HG03064 (cell line): ENCODE results near the gene SND1.

Experiments
- ATAC-seq: cut with Tn5 transposase; IDR thresholded peaks from one replicate; pipeline ENCODE4 v1.9.1; 2021; ENCODE audit warnings: low read depth; ENCODE audit not compliant: unreplicated experiment

SND1 gene

DNA sequence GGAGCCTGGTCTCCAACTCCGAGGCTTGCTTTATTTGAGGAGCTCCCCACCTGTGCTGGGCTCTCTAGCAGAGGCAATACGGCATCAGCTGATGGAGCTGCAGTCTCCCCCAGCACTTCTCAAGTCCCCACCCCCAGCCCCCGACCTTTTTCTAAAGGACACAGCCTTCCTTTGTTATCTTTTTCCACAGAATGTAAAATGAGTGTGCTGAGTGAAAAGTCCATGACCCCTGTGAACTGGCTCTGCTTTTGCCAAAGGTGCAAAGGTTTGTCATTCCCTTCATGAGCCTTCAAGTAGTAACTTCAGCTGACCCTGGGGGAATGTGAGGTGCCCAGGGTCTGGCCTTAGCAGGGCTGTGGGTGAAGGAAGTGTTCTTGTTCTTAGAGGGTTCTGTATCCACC is 353.8 kb downstream of the SND1 start:
- ATAC-seq: no peak

DNA sequence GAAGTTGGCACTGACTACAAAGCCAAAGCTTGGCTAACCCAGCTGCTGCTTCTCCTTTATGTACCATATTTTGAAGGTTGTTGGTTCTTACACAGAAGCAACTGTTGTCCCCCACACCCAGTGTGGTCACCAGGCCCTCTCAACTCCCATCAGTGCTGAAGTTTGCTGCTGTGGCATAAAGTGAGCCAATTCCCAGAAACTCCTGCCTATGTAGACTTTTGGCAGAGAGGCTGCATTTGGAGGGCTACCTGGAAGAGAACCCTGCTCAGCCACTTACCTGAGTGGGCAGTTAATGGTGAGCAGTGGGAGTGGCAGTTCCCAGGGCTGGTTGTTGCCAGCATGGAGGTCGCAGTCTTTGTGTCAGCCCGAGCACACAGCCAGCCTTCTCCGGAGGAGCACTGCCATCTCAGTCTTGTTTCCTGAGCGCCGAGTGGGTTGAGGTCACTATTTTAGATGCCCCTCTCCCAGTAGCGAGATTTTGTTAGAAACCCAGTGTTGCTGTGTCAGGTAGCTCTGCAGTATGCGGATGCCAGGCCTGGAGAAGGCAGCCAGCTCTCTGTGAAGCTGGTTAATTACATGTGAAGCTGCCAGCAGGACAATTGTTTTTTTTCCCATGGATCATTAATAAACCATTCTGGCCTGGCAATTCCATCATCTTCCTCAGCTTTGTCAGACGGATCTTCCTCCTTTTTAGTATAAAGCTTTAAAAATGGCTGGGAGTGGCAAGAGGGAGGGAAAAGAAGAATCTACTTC is 354.7 kb downstream of the SND1 start:
- ATAC-seq: no peak

DNA sequence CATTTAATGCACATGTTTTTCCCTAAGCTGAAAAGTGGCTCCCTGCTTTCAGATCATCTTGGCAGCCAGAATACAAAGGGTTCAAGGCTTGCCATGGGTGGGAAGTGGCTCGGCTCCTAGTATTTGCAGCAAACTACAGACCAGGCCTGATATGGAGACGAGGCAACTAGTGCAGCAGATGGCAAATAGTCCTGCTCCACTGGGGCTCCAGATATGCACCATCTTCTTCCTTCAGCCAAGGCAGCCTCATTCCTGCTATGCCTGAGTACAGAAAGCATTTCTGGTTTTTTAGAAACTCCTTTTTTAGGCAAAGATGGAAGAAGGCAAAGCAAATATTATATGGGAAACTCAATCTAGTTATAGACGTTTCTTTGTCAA is 355.3 kb downstream of the SND1 start:
- ATAC-seq: no peak

DNA sequence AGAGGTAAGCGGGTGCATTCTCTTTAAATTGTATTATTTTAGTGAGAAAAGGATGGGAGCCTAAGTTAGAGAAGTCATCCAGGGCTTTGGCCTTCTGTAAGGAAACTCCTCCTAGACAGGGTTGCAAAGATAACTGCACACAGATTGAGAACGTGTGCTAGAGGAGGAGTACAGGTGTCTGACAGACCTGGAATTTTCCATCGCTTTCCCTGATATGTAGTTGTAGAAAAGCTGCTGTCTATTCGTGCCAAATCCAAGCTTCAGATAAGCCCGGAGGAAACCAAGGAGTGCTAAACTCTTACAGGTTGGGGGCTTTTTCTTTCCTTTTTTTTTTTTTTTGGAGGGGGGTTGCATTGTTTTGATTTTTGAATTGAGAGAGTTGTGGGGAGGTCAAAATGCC is 356.1 kb downstream of the SND1 start:
- no peak for ATAC-seq

DNA sequence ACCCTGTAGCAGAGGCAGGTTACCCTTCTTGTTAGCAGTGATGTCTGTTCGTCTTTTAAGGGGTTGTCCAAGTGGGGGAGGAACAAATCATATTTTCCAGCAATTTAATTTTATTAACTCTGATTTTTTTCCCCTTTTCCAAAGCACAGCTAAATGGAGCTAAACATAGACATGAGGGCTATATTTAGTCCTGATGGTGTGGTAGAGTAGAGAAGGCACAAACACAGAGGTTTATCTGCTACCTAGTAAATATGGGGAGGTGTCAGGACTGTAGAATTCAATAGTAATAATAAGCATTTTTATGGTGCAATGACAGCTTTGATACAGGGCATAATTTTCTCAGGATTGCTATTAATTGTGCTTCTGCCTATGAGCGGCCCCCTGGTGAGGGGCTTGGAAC is 356.8 kb downstream of the SND1 start:
- no peak for ATAC-seq

DNA sequence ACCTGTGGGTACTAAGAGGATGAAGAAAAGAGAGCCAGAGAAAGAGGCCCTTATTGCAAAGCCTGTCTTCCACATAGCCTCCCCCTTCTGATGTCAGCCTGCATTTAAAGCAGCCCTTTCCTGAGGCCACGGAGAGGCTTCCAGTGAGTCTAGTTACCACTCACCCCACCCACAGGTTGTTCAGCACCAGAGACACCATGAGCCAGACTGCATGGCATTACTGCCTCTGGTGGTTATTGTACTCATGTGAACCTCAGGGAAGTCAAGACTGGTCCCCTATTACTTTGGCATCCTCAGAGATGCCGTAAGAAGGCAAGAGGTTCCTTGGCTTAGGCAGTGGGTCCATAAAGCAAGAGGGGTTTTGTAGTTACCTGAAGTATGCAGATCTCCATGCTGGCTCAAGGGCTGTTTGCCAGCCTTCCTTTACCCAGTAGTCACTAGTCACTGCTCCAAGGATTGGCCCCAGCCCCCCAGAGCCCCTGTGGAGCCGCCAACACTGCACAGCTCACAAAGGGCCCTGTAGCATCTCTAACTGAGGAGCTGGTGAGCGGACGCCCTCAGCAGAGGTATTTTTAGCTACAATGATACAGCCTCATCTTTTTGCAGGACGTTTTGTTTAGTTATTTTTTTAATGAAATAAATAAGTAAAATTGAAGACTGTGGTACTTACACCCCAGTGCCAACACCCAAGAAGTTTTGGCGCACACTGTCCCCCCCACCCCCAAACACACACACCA is 358.6 kb downstream of the SND1 start:
- no peak for ATAC-seq

DNA sequence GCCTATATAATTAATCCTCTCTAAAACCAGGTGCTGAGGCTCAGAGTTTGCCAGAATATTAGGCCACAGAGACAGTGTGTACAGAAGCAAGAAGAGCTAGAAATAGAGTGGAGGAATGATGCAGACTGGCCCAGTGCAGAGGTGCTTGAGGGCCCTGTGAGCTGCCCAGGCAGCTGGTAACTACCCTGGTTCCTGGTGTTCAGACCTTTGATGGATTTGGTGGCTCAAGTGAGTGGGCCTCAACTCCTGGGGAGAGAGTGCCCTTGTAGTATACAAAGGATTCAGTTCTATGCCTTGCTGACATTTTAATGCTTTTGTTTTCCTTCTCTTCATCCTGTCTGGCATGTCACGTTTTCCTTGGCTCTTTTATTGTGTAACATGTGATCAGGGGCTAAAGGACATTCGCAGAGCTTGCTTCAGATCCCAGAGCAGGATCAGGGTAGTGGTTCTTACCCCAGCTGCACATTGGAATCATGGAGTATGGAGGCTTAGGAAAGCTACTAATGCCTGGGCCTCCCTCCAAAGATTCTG is 359.2 kb downstream of the SND1 start:
- ATAC-seq: no peak

DNA sequence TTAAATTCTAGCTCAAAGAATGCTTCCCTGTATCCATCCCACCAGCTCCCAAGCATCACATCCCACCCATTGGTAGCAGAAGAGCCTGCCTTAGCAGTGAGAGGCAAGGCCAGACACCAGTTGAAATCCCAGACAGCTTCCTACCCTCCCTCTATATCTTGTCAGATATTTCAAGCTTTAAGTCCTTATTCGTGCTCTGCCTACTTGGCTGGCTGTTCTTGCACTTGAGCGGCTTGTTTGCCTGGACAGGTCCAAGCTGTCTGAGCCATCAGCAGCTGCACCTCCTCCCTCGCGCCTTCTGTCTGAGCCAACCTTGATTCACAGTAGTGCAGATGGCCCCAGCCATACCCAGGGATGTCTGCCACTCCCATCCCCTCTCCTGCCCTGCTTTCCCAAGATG is 362.8 kb downstream of the SND1 start:
- no peak for ATAC-seq

DNA sequence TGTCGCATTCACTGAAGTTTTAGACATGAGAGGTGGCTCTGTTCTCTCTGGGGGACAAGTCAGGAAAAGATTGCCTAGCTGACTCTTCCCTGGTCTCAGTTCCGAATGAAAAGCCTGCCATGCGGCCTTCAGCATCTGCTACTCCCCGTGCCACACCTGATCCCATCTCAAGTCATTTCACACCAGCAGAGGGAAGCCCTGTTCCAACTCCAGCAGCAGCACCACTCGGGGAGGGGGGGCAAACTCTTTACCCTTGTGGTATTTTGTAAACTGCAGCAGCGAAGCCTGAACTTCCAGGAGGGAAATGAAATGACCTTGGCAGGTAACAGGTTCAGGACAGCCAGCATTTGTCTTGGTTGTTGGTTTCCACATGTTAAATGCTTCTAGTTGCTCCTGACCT is 365.5 kb downstream of the SND1 start:
- no peak for ATAC-seq

DNA sequence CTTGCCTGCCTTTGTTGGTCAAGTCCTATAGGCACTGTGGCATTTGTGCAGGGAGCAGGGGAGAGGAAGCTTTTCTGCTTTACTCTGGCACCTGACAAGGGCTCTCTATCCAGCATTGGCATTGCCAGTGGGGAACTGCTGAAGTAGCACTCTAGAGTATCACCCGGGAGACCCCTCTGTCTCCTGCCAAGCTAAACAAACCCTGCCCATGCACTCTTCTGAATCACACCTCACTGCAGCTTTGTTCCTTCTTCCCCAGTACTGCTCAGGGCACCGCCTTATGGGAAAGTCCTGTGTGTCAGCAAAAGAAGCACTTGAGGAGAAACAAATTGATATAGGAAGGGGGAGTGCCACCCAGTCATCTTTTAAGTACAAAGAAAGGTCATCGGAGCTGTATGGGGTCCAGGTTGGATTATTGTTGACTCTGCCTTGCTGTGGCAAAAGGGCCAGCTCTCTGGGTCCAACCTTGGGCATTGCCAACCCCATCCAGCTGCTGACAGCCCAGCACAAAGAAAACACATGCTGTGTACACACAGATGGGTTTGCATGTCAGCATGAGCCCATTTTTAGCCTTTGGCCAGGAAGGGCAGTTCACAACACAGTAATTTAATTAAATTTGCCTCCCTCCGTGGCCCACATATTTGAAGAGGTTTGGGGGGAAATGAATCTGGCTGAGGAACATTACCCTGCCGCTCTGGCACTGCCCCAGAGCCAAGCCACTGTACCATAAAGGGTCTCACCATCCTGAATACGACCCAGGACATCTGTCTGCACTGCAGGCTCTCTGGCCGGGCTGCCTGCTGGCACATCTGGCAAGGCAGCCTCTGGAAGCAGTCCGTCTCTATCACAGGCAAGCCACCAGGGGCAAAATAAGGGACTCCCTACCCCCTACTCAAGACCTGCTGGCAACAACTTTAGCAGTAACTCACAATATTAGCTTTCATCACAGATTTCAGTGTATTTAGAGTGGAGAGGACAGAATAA is 366.2 kb downstream of the SND1 start:
- no peak for ATAC-seq

DNA sequence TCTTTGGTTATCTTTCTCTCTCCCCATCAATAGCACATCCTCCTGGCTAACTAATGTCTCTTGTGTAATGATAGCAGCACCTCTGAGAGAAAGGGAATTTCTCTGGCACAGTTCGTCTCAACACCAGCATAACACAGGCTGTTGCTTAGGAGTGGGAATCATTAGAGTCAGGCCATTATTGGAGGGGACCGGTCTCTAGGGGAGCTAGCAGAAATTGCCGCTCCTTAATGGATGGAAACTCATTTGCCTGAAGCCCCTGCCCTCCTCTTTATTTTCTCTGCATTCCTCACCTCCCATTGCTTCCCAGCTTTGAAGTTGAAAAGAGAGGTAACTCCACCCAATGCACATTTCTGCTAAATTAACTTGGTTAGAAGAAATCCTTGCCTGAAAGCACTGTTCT is 367.3 kb downstream of the SND1 start:
- no peak for ATAC-seq

DNA sequence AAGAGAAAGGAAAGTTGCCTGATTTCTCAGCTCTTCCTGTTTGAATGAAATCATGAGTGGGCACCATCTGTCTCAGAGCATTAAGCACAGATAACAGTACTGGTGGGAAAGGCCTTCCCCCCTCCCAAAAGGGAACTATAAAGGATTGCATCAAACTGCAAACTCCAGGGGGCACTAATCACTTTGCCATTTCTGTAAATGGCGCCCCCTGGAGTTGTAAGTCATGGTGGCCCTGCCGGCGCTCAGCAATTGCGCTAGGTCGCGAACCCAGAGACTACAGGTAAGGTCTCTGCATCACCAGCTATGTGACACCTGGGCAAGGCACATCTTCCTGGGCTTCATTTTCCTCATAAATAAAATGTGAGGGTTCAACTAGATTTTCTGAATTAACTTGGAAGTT is 368.2 kb downstream of the SND1 start:
- no peak for ATAC-seq

DNA sequence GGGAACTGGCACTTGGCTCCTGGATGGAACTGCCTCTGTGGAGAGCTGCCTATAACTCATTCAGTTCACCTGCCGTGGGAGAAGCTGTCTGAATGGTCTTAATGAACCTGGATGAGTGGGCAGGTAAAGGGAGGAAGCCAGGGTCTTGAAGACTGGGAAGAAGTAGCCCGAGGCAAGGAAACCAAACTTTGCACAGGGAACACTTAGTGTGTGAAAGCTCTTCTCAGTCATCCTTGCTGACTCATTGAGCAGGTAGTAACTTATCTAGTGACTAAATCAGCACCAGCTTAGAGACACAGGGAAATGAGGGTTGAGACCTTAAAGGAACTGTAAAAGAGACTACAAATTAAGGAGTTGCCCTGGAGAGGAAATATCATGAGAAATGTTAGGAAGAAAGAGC is 369.4 kb downstream of the SND1 start:
- no peak for ATAC-seq

DNA sequence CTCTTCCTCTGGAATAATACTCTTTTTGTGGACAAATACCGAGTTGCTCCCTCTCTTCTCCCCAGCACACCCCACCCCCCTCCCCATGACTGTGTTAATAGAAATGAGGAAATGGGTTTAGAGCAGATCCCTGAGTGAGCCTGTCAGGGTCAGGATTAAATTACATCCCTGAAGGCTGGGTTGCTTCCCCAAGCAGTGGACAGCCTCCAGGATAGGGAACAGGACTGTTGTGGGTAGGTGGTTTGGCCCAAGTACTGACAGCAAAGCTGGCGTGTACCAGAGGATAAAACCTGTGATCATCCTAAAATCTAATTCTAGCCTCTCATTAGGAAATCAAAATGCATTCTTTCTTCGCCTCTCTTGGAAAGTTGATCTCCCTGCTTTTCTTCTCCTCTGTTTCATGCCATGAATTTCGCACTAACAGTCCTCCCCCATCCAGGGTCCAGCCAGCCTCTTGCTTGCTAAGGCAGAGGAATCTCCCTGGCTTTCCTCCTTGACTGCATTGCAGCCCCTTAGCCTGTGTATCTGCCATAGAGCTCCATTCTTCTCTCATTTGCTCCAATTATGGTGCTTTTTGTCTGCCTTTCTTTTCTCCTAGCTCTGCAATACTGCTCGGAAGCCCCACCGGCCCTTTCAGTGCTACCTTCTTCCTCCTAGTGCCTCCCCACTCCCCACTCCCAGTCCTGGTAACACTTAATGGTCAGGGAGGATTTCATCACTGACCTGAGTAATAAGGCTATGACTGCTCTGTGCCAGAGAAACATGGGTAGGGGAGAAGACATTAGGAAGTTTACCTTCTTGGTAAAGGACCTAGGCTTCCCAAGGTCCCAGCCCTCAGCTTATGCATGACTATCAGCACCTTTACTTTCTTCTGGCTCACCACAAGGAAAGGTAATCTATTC is 370.9 kb downstream of the SND1 start:
- no peak for ATAC-seq

DNA sequence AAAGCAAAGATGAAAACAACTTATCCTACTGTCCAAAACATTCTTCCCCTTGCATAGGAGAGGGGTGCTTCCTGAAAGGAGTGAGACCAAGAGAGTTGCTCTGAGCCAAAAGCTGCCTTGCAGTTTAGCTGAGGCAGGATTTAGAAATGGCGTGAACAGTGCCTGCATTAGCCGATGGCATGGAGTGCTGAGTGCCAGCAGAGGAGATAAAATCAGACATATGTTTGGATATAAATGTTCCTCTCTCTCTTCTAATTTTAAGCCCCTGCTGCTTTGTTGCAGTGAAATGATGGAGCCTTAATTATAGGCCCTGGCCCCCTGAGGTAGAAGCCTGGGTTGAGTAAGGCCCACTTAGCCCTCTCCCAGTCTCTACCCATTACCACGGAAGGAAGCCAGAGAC is 372.2 kb downstream of the SND1 start:
- ATAC-seq: no peak

DNA sequence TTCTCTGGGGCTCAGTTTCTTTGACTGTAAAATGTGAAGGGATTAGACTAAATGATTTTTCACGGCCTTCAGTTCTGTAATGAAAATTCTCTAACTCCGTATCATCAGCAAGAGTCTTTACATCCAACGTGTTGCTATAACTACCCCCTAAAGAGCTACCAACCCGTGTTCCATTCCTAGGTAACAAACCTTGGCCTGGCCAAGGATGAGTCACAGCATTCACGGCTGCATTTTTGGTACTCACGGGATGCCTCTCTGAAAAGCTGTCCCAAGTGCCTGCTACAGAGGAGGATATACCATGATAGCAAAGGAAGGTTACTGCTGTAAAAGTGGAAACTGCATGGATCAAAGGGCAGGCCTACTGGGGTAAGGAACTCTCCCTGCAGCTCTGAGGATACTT is 373.4 kb downstream of the SND1 start:
- no peak for ATAC-seq

DNA sequence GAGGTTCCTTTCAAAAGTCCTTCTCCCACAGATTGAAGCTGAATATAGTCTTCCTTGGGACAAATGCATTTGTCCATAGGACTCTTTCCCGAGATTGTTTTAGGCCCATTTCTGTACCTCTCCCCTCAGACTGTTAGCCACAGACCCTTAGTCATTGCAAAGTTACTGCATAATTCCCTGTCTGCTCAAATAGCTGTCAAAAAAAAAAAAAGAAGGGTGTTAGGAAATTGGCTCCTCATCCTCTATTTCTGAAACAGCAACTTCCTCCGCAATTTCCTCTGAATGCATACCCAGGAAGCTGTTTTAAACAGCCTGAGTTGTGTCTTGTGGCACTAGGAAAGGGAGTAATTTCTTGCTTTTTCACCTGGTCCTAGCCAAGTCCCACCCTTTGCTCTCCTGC is 373.8 kb downstream of the SND1 start:
- no peak for ATAC-seq

DNA sequence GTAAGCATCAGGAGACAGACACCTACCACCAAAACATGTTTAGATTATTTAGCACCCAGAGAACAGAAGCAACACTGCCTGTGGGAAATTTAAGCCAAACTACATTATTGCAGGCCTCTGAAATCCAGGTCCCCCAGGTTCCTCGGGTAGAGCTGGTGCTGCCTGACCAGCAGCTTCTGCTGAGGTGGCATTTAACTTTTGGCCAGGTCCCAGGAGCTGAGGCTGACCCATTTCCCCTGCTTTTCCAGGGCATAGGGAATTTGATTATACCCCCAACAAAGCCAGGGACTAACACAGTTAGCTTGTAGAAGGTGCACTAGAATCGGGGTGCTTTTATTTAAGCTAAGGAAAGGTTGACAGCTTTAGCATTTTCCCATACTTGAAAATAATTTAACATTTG is 374.6 kb downstream of the SND1 start:
- no peak for ATAC-seq

DNA sequence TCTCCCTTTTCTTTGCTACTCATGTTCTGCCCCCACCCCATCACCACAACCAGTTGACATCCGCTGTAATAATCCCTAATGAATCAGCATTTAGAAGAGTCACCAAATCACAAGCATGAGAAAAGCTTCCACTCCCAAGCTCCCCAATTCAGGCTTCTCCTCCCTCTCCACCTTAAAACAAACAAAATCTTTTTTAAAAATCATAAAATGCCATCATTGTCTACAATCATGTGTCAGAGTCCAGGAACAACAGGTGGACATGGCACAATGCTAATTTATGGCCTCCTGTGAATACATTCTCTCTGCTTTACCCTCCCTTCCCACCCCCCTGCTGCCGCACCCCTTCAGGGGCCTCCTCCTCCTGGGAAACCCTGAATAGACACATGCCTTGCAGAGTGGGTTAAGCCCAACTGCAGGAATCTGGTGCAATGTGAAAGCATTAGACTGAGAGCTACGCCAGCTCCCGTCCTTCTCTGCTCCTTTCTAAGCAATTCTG is 375.5 kb downstream of the SND1 start:
- no peak for ATAC-seq
